HepG2 (cell line): ENCODE measurements around the gene DUS2. TPM values are rescaled to one million over a fixed set of nuclear protein-coding genes. Genes with fewer than 3 reads are reported as not detected.

Experiments
- CHCHD3 ChIP-seq: sonication (generic); formaldehyde crosslinking; IDR thresholded peaks from 2 replicates; pipeline ENCODE4 v1.8.0; 2022; ENCODE audit warnings: mild to moderate bottlenecking, missing genetic modification reagents, moderate library complexity
- ETV5 ChIP-seq: IDR thresholded peaks from 2 replicates; pipeline ENCODE4 v1.6.1; 2018; ENCODE audit warnings: missing biosample characterization, missing genetic modification reagents, inconsistent platforms, borderline replicate concordance
- FOXM1 ChIP-seq: sonication (generic); formaldehyde crosslinking; IDR thresholded peaks from 2 replicates; pipeline ENCODE4 v1.5.0; 2020; ENCODE audit warnings: missing genetic modification reagents
- HNF1B ChIP-seq: sonication (generic); formaldehyde crosslinking; IDR thresholded peaks from 2 replicates; pipeline ENCODE4 v1.5.1; 2020; ENCODE audit warnings: mild to moderate bottlenecking, moderate library complexity, missing genetic modification reagents
- IKZF4 ChIP-seq: sonication (generic); formaldehyde crosslinking; IDR thresholded peaks from 2 replicates; pipeline ENCODE4 v1.5.1; 2020; ENCODE audit warnings: borderline replicate concordance, mild to moderate bottlenecking, low read depth, missing genetic modification reagents; ENCODE audit errors: not compliant biosample characterization
- IRX3 ChIP-seq: sonication (generic); formaldehyde crosslinking; IDR thresholded peaks from 2 replicates; pipeline ENCODE4 v1.8.1; 2023; ENCODE audit warnings: mild to moderate bottlenecking, low read depth, missing genetic modification reagents, borderline replicate concordance
- NR1H2 ChIP-seq: sonication (generic); formaldehyde crosslinking; IDR thresholded peaks from 2 replicates; pipeline ENCODE4 v1.8.1; 2022; ENCODE audit warnings: low read depth, missing genetic modification reagents, borderline replicate concordance
- REL ChIP-seq: sonication (generic); formaldehyde crosslinking; conservative IDR thresholded peaks from 2 replicates; pipeline ENCODE4 v1.8.0; 2022; ENCODE audit warnings: mild to moderate bottlenecking, missing genetic modification reagents, moderate library complexity
- RERE ChIP-seq: IDR thresholded peaks from 2 replicates; pipeline ENCODE4 v1.6.1; 2016; ENCODE audit warnings: low read depth, missing genetic modification reagents, missing compliant biosample characterization
- SMAD9 ChIP-seq: sonication (generic); formaldehyde crosslinking; IDR thresholded peaks from 2 replicates; pipeline ENCODE4 v1.5.1; 2020; ENCODE audit warnings: mild to moderate bottlenecking, missing genetic modification reagents
- U2AF1 ChIP-seq: fragments of 200-400 bp; formaldehyde crosslinking; optimal IDR thresholded peaks from 2 replicates; pipeline ENCODE3; 2017; ENCODE audit warnings: mild to moderate bottlenecking, low read depth, low read length
- WIZ ChIP-seq: sonication (generic); formaldehyde crosslinking; IDR thresholded peaks from 2 replicates; pipeline ENCODE4 v1.5.1; 2020; ENCODE audit warnings: mild to moderate bottlenecking, missing genetic modification reagents
- ZFYVE20 ChIP-seq: sonication (generic); formaldehyde crosslinking; IDR thresholded peaks from 2 replicates; pipeline ENCODE4 v1.8.0; 2023; ENCODE audit warnings: low read depth, mild to moderate bottlenecking, moderate library complexity, missing genetic modification reagents, borderline replicate concordance
- ZNF205 ChIP-seq: IDR thresholded peaks from 2 replicates; pipeline ENCODE4 v1.6.1; 2018; ENCODE audit warnings: missing biosample characterization, missing genetic modification reagents
- ZNF337 ChIP-seq: sonication (generic); formaldehyde crosslinking; IDR thresholded peaks from 2 replicates; pipeline ENCODE4 v1.5.1; 2020; ENCODE audit warnings: missing genetic modification reagents, low read depth, mild to moderate bottlenecking, borderline replicate concordance
- ZNF33B ChIP-seq: sonication (generic); formaldehyde crosslinking; IDR thresholded peaks from 2 replicates; pipeline ENCODE4 v1.5.1; 2020; ENCODE audit warnings: mild to moderate bottlenecking, missing genetic modification reagents
- ZNF552 ChIP-seq: sonication (generic); formaldehyde crosslinking; IDR thresholded peaks from 2 replicates; pipeline ENCODE4 v1.9.0; 2022; ENCODE audit warnings: missing genetic modification reagents, mild to moderate bottlenecking, borderline replicate concordance
- ZNF563 ChIP-seq: sonication (generic); formaldehyde crosslinking; IDR thresholded peaks from 2 replicates; pipeline ENCODE4 v1.8.0; 2022; ENCODE audit warnings: mild to moderate bottlenecking, moderate library complexity, missing genetic modification reagents
- ZNF607 ChIP-seq: sonication (generic); formaldehyde crosslinking; IDR thresholded peaks from 2 replicates; pipeline ENCODE4 v1.5.1; 2020; ENCODE audit warnings: missing genetic modification reagents, mild to moderate bottlenecking, borderline replicate concordance
- ZNF747 ChIP-seq: sonication (generic); formaldehyde crosslinking; IDR thresholded peaks from 2 replicates; pipeline ENCODE4 v1.8.1; 2023; ENCODE audit warnings: missing genetic modification reagents, mild to moderate bottlenecking, borderline replicate concordance
- ZNF839 ChIP-seq: sonication (generic); formaldehyde crosslinking; IDR thresholded peaks from 2 replicates; pipeline ENCODE4 v1.4.0; 2020; ENCODE audit warnings: missing genetic modification reagents, mild to moderate bottlenecking, borderline replicate concordance
- polyA plus RNA-seq, 8 experiments: library from polyadenylated mRNA; depleted of rRNA in 3 of 8; stranded (reverse) in 7 of 8; unstranded in 1 of 8; fragments of >200 nt; fragmentation: Illumina TruSeq in 4 of 8; extraction: Trizol in 4 of 8; gene quantifications; 2 replicates each; pipeline versions ENCODE4 v1.2.1 to v1.2.3, GENCODE V29; 2011 to 2016; ENCODE audit warnings: low read depth in 4 of 8, missing spikeins in 1 of 8, mixed read lengths in 1 of 8; ENCODE audit not compliant: insufficient read depth in 1 of 8
- total RNA-seq, 5 experiments: library from RNA; depleted of rRNA; stranded (reverse); fragments of >200 nt; fragmentation: Illumina TruSeq; extraction: Trizol; gene quantifications; 2 replicates each; pipeline ENCODE4 v1.2.3, GENCODE V29; 2016; ENCODE audit warnings: low read depth in 1 of 5
- TF ChIP-seq, protein P1 (sequence below): sonication (generic); formaldehyde crosslinking; IDR thresholded peaks from 2 replicates; pipeline ENCODE4 v1.4.0; 2020; ENCODE audit warnings: missing genetic modification reagents, borderline replicate concordance

Gene DUS2
- total and polyA plus RNA-seq, 2 of the 13 experiments (the other 11 are each of a cell fraction or from before 2014, with no cell fraction given): 17.8 to 25.1 TPM

DNA sequence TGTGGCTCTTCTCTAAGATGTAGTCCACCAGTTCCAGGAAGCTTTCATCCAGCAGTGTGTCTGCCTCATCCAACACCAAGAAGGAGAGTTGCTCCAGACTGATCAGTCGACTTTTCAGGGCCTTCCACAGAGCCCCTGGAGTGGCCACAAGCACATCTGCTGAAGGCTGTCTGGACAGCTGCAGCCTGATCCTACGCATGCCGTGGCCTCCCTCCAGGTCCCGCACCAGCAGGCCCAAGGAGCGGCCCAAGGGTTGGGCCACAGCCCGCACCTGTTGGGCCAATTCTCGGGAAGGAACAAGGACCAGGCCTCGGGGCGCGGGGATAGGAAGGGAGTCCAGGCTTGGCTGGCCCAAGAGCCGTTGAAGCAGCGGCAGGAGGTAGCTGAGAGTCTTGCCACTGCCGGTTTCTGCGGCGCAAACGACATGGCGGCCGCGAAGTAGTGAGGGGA is 781 bp upstream of the DUS2 start (continued):
- no peak for TF ChIP-seq WIZ (CRISPR knock-in tag)
- TF ChIP-seq FOXM1 (CRISPR knock-in tag): no peak
- TF ChIP-seq ZNF607: peak; percentile 4; the same call in 1 of the 2 replicates
- no peak; the same call in 1 of the 2 replicates for TF ChIP-seq REL
- TF ChIP-seq U2AF1: no peak
- TF ChIP-seq ZNF563 (CRISPR knock-in tag): no peak
- no peak for TF ChIP-seq IKZF4 (CRISPR knock-in tag)
- TF ChIP-seq ZNF839 (CRISPR knock-in tag): peak; percentile 43; the same call in 1 of the 2 replicates
- TF ChIP-seq ZFYVE20 (CRISPR knock-in tag): 0 out of 2 replicates have a peak, but pooled peaks have one; percentile 21
- TF ChIP-seq CHCHD3 (CRISPR knock-in tag): peak; percentile 45; the same call in 1 of the 2 replicates
- TF ChIP-seq IRX3: no peak
- TF ChIP-seq ETV5: 0 out of 2 replicates have a peak, but pooled peaks have one; percentile 8
- TF ChIP-seq ZNF747 (CRISPR knock-in tag): no peak; the same call in 1 of the 2 replicates
- TF ChIP-seq SMAD9 (CRISPR knock-in tag): 0 out of 2 replicates have a peak, but pooled peaks have one; percentile 52
- TF ChIP-seq ZNF337 (CRISPR knock-in tag): no peak
- TF ChIP-seq, protein P1, sequence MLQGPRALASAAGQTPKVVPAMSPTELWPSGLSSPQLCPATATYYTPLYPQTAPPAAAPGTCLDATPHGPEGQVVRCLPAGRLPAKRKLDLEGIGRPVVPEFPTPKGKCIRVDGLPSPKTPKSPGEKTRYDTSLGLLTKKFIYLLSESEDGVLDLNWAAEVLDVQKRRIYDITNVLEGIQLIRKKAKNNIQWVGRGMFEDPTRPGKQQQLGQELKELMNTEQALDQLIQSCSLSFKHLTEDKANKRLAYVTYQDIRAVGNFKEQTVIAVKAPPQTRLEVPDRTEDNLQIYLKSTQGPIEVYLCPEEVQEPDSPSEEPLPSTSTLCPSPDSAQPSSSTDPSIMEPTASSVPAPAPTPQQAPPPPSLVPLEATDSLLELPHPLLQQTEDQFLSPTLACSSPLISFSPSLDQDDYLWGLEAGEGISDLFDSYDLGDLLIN (CRISPR knock-in tag): no peak
- peak; percentile 7; the same call in 1 of the 2 replicates for TF ChIP-seq ZNF33B (CRISPR knock-in tag)
- no peak for TF ChIP-seq NR1H2
- peak; percentile 17; the same call in 1 of the 2 replicates for TF ChIP-seq ZNF205 (CRISPR knock-in tag)
- TF ChIP-seq HNF1B (CRISPR knock-in tag): no peak
- 0 out of 2 replicates have a peak, but pooled peaks have one; percentile 5 for TF ChIP-seq RERE (CRISPR knock-in tag)
- no peak for TF ChIP-seq ZNF552 (CRISPR knock-in tag)
